ENCODE data around the gene UBE4B. TPM values are rescaled to one million over a fixed set of nuclear protein-coding genes. Genes with fewer than 3 reads are reported as not detected.

The UBE4B gene
- total and polyA plus RNA-seq, 9 of the 15 experiments (the other 6 are each of a cell fraction or from before 2014, with no cell fraction given): 11.7 to 73.7 (median 40.1) TPM

- FAIRE-seq: no peak
- intact Hi-C loops (cut with micrococcal nuclease): no loop called here
- POLR2A ChIA-PET: interaction anchor here (0.5 to 1.4 kb wide), 4 partner anchors 8 to 198 kb away, joined by 3 to 6 read pairs (median 4); no protein-coding TSS in a partner anchor
- CTCF ChIA-PET (ENCODE audit: low intra/inter-chr PET ratio): no interaction called here
- Histone ChIP-seq H3K4me3 (no peak overlapping the region), H3K4me1 (replicated peaks in 1 of 2; ENCODE audit: control insufficient read depth in 2 of 2, insufficient read depth in 2 of 2, low read length in 2 of 2) (peaks cover 0 to 12% of the 10 kb centered on the region in 2 experiments; a peak in 1 of 5 replicates), H4K20me1 (replicated peaks; ENCODE audit: control insufficient read depth, insufficient read depth, low read length) (no peaks in the 10 kb centered on the region), H3K27ac (ENCODE audit: extremely low read depth, low read depth, low read length) (no peak overlapping the region), H3K27me3 (ENCODE audit: control insufficient read depth in 2 of 2, insufficient read depth in 2 of 2, low read length in 2 of 2) (peaks cover 10 to 18% of the 10 kb centered on the region in 2 experiments; a peak in 4 of 5 replicates), H3K9ac (ENCODE audit: insufficient read depth in 1 of 2, low read depth in 2 of 2, low read length in 2 of 2) (no peak overlapping the region), H3K36me3 (ENCODE audit: control insufficient read depth, insufficient read depth, low read length) (no peaks in the 10 kb centered on the region), H3K9me1 (ENCODE audit: control insufficient read depth, insufficient read depth, low read length) (no peaks in the 10 kb centered on the region), H3K79me2 (ENCODE audit: control insufficient read depth, insufficient read depth, low read length) (no peaks in the 10 kb centered on the region), H3K9me3 (replicated peaks; ENCODE audit: control insufficient read depth, insufficient read depth, low read depth, low read length) (no peaks in the 10 kb centered on the region), H3K4me2 (ENCODE audit: insufficient read depth, low read length) (no peak overlapping the region), H2AFZ (ENCODE audit: low read depth, low read length) (no peak overlapping the region)
- BruUV-seq (replicated peaks): no TSS peak
- DNase-seq (ENCODE audit: extremely low read depth in 1 of 4, low spot score in 3 of 4): no peak
- in situ Hi-C loops (cut with MboI): no loop called here
- WGBS (ENCODE audit: insufficient coverage, low coverage, missing lambda C conversion rate): 17% methylated on average over 5 of the region's 5 CpGs
- TF ChIP-seq ZKSCAN1 (IDR thresholded peaks at IDR 0.05; ENCODE audit: low read depth, low read length): no peak
- TF ChIP-seq EP300 (IDR thresholded peaks at IDR 0.05; ENCODE audit: low read length): no peak
- ATAC-seq: no peak
Measured at GRCh38 chr1:9992910-9993309, 39.8 kb upstream of the UBE4B start.

DNA sequence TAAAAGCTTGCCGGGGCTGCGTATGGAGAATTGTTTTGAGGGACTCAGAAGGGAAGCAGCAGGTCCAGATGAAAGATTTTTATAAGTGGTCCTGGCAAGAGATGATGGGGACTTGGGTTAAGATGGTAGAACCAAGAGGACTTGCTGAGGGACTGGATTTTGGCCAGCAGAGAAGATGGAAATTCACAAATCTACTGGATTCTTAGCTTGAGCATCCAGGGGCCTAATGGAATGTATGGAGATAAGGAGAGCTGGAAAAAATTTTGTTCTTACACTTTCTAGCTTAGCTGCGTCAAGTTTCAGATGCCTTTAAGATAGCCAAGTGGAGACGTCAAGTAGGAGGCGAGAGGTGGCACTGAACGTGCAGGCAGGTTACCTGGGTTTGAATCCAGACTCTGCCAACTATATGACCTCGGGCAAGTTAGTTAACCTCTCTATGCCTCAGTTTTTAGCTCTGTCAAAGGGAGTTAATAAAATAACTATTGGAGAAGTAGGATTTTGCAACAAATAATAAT lies 39.1 kb upstream of the UBE4B start:
- no peak for ATAC-seq
- no peak for TF ChIP-seq LCOR (CRISPR knock-in tag; IDR thresholded peaks at IDR 0.05)
- TF ChIP-seq, protein P1, sequence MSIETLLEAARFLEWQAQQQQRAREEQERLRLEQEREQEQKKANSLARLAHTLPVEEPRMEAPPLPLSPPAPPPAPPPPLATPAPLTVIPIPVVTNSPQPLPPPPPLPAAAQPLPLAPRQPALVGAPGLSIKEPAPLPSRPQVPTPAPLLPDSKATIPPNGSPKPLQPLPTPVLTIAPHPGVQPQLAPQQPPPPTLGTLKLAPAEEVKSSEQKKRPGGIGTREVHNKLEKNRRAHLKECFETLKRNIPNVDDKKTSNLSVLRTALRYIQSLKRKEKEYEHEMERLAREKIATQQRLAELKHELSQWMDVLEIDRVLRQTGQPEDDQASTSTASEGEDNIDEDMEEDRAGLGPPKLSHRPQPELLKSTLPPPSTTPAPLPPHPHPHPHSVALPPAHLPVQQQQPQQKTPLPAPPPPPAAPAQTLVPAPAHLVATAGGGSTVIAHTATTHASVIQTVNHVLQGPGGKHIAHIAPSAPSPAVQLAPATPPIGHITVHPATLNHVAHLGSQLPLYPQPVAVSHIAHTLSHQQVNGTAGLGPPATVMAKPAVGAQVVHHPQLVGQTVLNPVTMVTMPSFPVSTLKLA (conservative IDR thresholded peaks at IDR 0.05): no peak
- no peak for TF ChIP-seq GATA2 (CRISPR knock-in tag; IDR thresholded peaks at IDR 0.05)
- no peak for TF ChIP-seq CBX2 (IDR thresholded peaks at IDR 0.05; ENCODE audit: insufficient read depth, low read length, poor library complexity, severe bottlenecking)
- no peak for TF ChIP-seq RBM34 (IDR thresholded peaks at IDR 0.05; ENCODE audit: borderline replicate concordance, insufficient read depth, low read length)
- no peak for TF ChIP-seq KLF10 (CRISPR knock-in tag; IDR thresholded peaks at IDR 0.05)
- TF ChIP-seq GABPA (tag; conservative IDR thresholded peaks at IDR 0.05; ENCODE audit: low read depth): no peak
- TF ChIP-seq ZNF740 (CRISPR knock-in tag; IDR thresholded peaks at IDR 0.05): no peak
- TF ChIP-seq ZNF740 (tag; IDR thresholded peaks at IDR 0.05): no peak
- TF ChIP-seq FOXP1 (CRISPR knock-in tag; IDR thresholded peaks at IDR 0.05): no peak
- TF ChIP-seq U2AF1 (optimal IDR thresholded peaks at IDR 0.05; ENCODE audit: low read depth, low read length): no peak
- no peak for TF ChIP-seq MCM5 (IDR thresholded peaks at IDR 0.05; ENCODE audit: low read depth)

More for the DNA sequence above, 39.1 kb upstream of the UBE4B start:
- no peaks in the 10 kb centered on the region for H3K9me1 ChIP-seq (ENCODE audit: control insufficient read depth, insufficient read depth, low read length)
- no peaks in the 10 kb centered on the region for H3K9me3 ChIP-seq (replicated peaks; ENCODE audit: control insufficient read depth, insufficient read depth, low read depth, low read length)
- in situ Hi-C loops (cut with MboI): no loop called here
- no TSS peak for BruUV-seq (replicated peaks)
- 20% methylated on average over 7 of the region's 7 CpGs for WGBS (ENCODE audit: insufficient coverage, low coverage, missing lambda C conversion rate)
- no peak overlapping the region for H3K4me2 ChIP-seq (ENCODE audit: insufficient read depth, low read length)
- FAIRE-seq (no peak), DNase-seq (ENCODE audit: extremely low read depth in 1 of 4, low spot score in 3 of 4) (no peak)
- H3K4me1 ChIP-seq (replicated peaks in 1 of 2; ENCODE audit: control insufficient read depth in 2 of 2, insufficient read depth in 2 of 2, low read length in 2 of 2): peaks cover 0 to 12% of the 10 kb centered on the region in 2 experiments; a peak in 1 of 5 replicates
- H3K4me3 ChIP-seq: no peak overlapping the region
- intact Hi-C loops (cut with micrococcal nuclease): no loop called here
- no peak overlapping the region for H2AFZ ChIP-seq (ENCODE audit: low read depth, low read length)
- CTCF ChIA-PET (ENCODE audit: low intra/inter-chr PET ratio): no interaction called here
- H4K20me1 ChIP-seq (replicated peaks; ENCODE audit: control insufficient read depth, insufficient read depth, low read length): no peaks in the 10 kb centered on the region
- no peaks in the 10 kb centered on the region for H3K79me2 ChIP-seq (ENCODE audit: control insufficient read depth, insufficient read depth, low read length)
- no peaks in the 10 kb centered on the region for H3K36me3 ChIP-seq (ENCODE audit: control insufficient read depth, insufficient read depth, low read length)
- H3K9ac ChIP-seq (ENCODE audit: insufficient read depth in 1 of 2, low read depth in 2 of 2, low read length in 2 of 2): no peak overlapping the region
- peaks cover 10 to 18% of the 10 kb centered on the region in 2 experiments; a peak in 4 of 5 replicates for H3K27me3 ChIP-seq (ENCODE audit: control insufficient read depth in 2 of 2, insufficient read depth in 2 of 2, low read length in 2 of 2)
- no peak overlapping the region for H3K27ac ChIP-seq (ENCODE audit: extremely low read depth, low read depth, low read length)
- POLR2A ChIA-PET: interaction anchor here (1.4 kb wide), 2 partner anchors 10 to 12 kb away, joined by 3 to 5 read pairs; no protein-coding TSS in a partner anchor

Data from K562 (cell line).